Fibroblast of lung (primary cell): Measurements from ENCODE around the gene PMFBP1. TPM values are rescaled to one million over a fixed set of nuclear protein-coding genes. Genes with fewer than 3 reads are reported as not detected.

Source experiments
- DNase-seq, 2 donors: peaks; one replicate each; pipeline versions ENCODE4 v3.0.0 to v3.0.0-alpha.2; 2010; ENCODE audit warnings: low read depth in 2 of 2
- H2AFZ ChIP-seq: 2 replicates; pipeline ENCODE4 v1.5.1; 2012; ENCODE audit warnings: low read length, control low read depth, inconsistent platforms
- H3K27ac ChIP-seq: 2 replicates; pipeline ENCODE4 v1.5.1; 2011; ENCODE audit warnings: low read length, control low read depth; ENCODE audit not compliant: insufficient read depth
- H3K27me3 ChIP-seq: 2 replicates; pipeline ENCODE4 v1.5.1; 2011; ENCODE audit warnings: mild to moderate bottlenecking, low read length; ENCODE audit not compliant: control insufficient read depth, insufficient read depth
- H3K36me3 ChIP-seq: 2 replicates; pipeline ENCODE4 v1.5.1; 2011; ENCODE audit warnings: low read length; ENCODE audit not compliant: control insufficient read depth, insufficient read depth
- H3K4me1 ChIP-seq: 2 replicates; pipeline ENCODE4 v1.5.1; 2011; ENCODE audit warnings: low read length; ENCODE audit not compliant: control insufficient read depth, insufficient read depth; ENCODE audit errors: extremely low read depth
- H3K4me2 ChIP-seq: 2 replicates; pipeline ENCODE4 v1.5.1; 2011; ENCODE audit warnings: low read length, control low read depth; ENCODE audit not compliant: insufficient read depth; ENCODE audit errors: extremely low read depth
- H3K4me3 ChIP-seq, 4 experiments: fragments of 200-600 bp in 1 of 4; sonication (generic) in 1 of 4; replicated peaks in 1 of 4; 2 replicates each; pipeline ENCODE4 v1.5.1; 2011 to 2016; ENCODE audit warnings: low read length in 4 of 4, low read depth in 3 of 4, mild to moderate bottlenecking in 3 of 4, control low read depth in 2 of 4, inconsistent platforms in 1 of 4, mixed read lengths in 1 of 4; ENCODE audit not compliant: insufficient read depth in 1 of 4; ENCODE audit errors: control extremely low read depth in 1 of 4
- H3K79me2 ChIP-seq: 2 replicates; pipeline ENCODE4 v1.5.1; 2012; ENCODE audit warnings: mild to moderate bottlenecking, low read length, inconsistent platforms; ENCODE audit not compliant: control insufficient read depth, insufficient read depth
- H3K9ac ChIP-seq: 2 replicates; pipeline ENCODE4 v1.5.1; 2011; ENCODE audit warnings: mild to moderate bottlenecking, low read length, control low read depth; ENCODE audit not compliant: insufficient read depth
- H3K9me3 ChIP-seq: 2 replicates; pipeline ENCODE4 v1.5.1; 2012; ENCODE audit warnings: low read depth, low read length; ENCODE audit not compliant: control insufficient read depth, insufficient read depth
- H4K20me1 ChIP-seq: 2 replicates; pipeline ENCODE4 v1.5.1; 2011; ENCODE audit warnings: low read length; ENCODE audit not compliant: control insufficient read depth, insufficient read depth; ENCODE audit errors: extremely low read depth
- CTCF ChIP-seq, 2 donors: IDR thresholded peaks in 1 of 2; conservative IDR thresholded peaks in 1 of 2; 1 replicate in 1 of 2; 2 replicates in 1 of 2; pipeline ENCODE4 v1.5.1; 2011 to 2012; ENCODE audit warnings: low read length in 2 of 2, control low read depth in 1 of 2, inconsistent platforms in 1 of 2, low read depth in 1 of 2, mild to moderate bottlenecking in 1 of 2
- EZH2 ChIP-seq: IDR thresholded peaks from 2 replicates; pipeline ENCODE4 v1.5.1; 2012; ENCODE audit warnings: low read length, control low read depth, mild to moderate bottlenecking; ENCODE audit errors: missing control alignments
- polyA plus RNA-seq, 2 donors: library from polyadenylated mRNA; depleted of rRNA in 1 of 2; stranded (reverse) in 1 of 2; unstranded in 1 of 2; fragments of >200 nt; gene quantifications; 2 replicates each; pipeline ENCODE4 v1.2.1, GENCODE V29; 2011 to 2012; ENCODE audit warnings: missing spikeins in 1 of 2
- total RNA-seq: library from RNA; depleted of rRNA; stranded (reverse); fragments of >200 nt; gene quantifications from 2 replicates; pipeline ENCODE4 v1.2.1, GENCODE V29; 2014

The PMFBP1 gene
- total and polyA plus RNA-seq, 2 donors (not counting 1 experiment from before 2014, with no cell fraction given): 0.12 to 0.17 TPM

GRCh38 chr16:72166954-72167561, 4.9 kb downstream of the PMFBP1 start:
- Histone ChIP-seq H3K36me3 (no peaks in the 10 kb centered on the region), H3K27me3 (peaks cover 1% of the 10 kb centered on the region), H3K79me2 (no peaks in the 10 kb centered on the region), H3K9ac (no peak overlapping the region), H3K4me1 (no peaks in the 10 kb centered on the region), H3K27ac (no peak overlapping the region), H3K9me3 (no peaks in the 10 kb centered on the region), H3K4me2 (no peak overlapping the region), H2AFZ (no peak overlapping the region), H3K4me3 (no peak overlapping the region), H4K20me1 (no peaks in the 10 kb centered on the region)
- TF ChIP-seq CTCF (conservative IDR thresholded peaks at IDR 0.05 in 1 of 2, IDR thresholded peaks at IDR 0.05 in 1 of 2; ENCODE audit: low read depth in 1 of 2, low read length in 2 of 2): no peak
- no peak for TF ChIP-seq EZH2
- no peak for DNase-seq

GRCh38 chr16:72166151-72166550, 5.8 kb downstream of the PMFBP1 start:
- Histone ChIP-seq H2AFZ (no peak overlapping the region), H3K9ac (no peak overlapping the region), H3K4me1 (no peaks in the 10 kb centered on the region), H3K4me2 (no peak overlapping the region), H3K79me2 (no peaks in the 10 kb centered on the region), H3K4me3 (no peak overlapping the region), H4K20me1 (no peaks in the 10 kb centered on the region), H3K27me3 (peaks cover 3% of the 10 kb centered on the region), H3K36me3 (no peaks in the 10 kb centered on the region), H3K9me3 (no peaks in the 10 kb centered on the region), H3K27ac (no peak overlapping the region)
- no peak for DNase-seq
- TF ChIP-seq EZH2 (no peak), CTCF (conservative IDR thresholded peaks at IDR 0.05 in 1 of 2, IDR thresholded peaks at IDR 0.05 in 1 of 2; ENCODE audit: low read depth in 1 of 2, low read length in 2 of 2) (no peak)

GRCh38 chr16:72164691-72165090, 7.3 kb downstream of the PMFBP1 start:
- Histone ChIP-seq H4K20me1 (no peaks in the 10 kb centered on the region), H3K79me2 (no peaks in the 10 kb centered on the region), H3K4me2 (no peak overlapping the region), H2AFZ (no peak overlapping the region), H3K36me3 (no peaks in the 10 kb centered on the region), H3K27me3 (peaks cover 3% of the 10 kb centered on the region), H3K4me3 (no peak overlapping the region), H3K9me3 (no peaks in the 10 kb centered on the region), H3K27ac (no peak overlapping the region), H3K9ac (no peak overlapping the region), H3K4me1 (no peaks in the 10 kb centered on the region)
- DNase-seq: no peak
- TF ChIP-seq EZH2: no peak
- TF ChIP-seq CTCF (conservative IDR thresholded peaks at IDR 0.05 in 1 of 2, IDR thresholded peaks at IDR 0.05 in 1 of 2; ENCODE audit: low read depth in 1 of 2, low read length in 2 of 2): no peak
